GM12872 (cell line): ENCODE measurements around the gene TBC1D3G.
"Not testable (repeated sequence)": the region's sequence is repeated elsewhere in the genome, so short reads cannot be mapped to it uniquely, and the experiment has no call there.

ENCODE experiments used
- CTCF ChIP-seq: IDR thresholded peaks from 3 replicates; pipeline ENCODE4 v1.5.1; 2011; ENCODE audit warnings: low read depth, mild to moderate bottlenecking, low read length, moderate library complexity; ENCODE audit not compliant: insufficient read depth

TBC1D3G gene

GRCh38 chr17:36323584-36323983, at the start of gene TBC1D3G:
Gene TBC1D3G (plus strand): TSS chr17:36323884. CDS start chr17:36325412, 1,528 bp downstream.
- TF ChIP-seq CTCF, result not testable (repeated sequence)
